B cell (primary cell): ENCODE measurements around the gene RPL22. TPM values are rescaled to one million over a fixed set of nuclear protein-coding genes. Genes with fewer than 3 reads are reported as not detected.

Source experiments
- ATAC-seq: fragments of 200-7000 bp; cut with Tn5 transposase; one replicate; pipeline ENCODE4 v1.10.0; 2021; ENCODE audit warnings: low read depth, mild to moderate bottlenecking, moderate number of reproducible peaks, moderate library complexity
- CTCF ChIA-PET: fragments of 350-600 bp; sonication (Branson Sonifier 250); formaldehyde crosslinking; loops from one replicate; lab custom pipeline; 2021; ENCODE audit warnings: antibody characterized with exemption, inconsistent platforms; lab: Charles Lee
- POLR2A ChIA-PET: fragments of 350-600 bp; sonication (Branson Sonifier 250); formaldehyde crosslinking; loops from one replicate; lab custom pipeline; 2021; ENCODE audit warnings: antibody characterized with exemption; lab: Charles Lee
- DNase-seq: peaks from one replicate; pipeline ENCODE4 v3.0.0; 2013
- H2AFZ ChIP-seq: 2 replicates; pipeline ENCODE4 v1.6.1; 2012; ENCODE audit warnings: mild to moderate bottlenecking, low read depth, low read length; ENCODE audit not compliant: insufficient read depth, poor library complexity, severe bottlenecking
- H3K27ac ChIP-seq, 2 donors: 1 replicate in 1 of 2; 2 replicates in 1 of 2; pipeline ENCODE4 v1.5.1; 2012 to 2013; ENCODE audit warnings: low read length in 2 of 2, mild to moderate bottlenecking in 2 of 2, moderate library complexity in 1 of 2
- H3K27me3 ChIP-seq, 4 experiments: fragments of 200-600 bp in 1 of 4; sonication (generic) in 1 of 4; replicated peaks in 1 of 4; 1 replicate in 2 of 4; 2 replicates in 2 of 4; pipeline versions ENCODE4 v1.6.1 to v1.7.0; 2013 to 2016; ENCODE audit warnings: low read length in 3 of 4, mild to moderate bottlenecking in 2 of 4, mixed read lengths in 1 of 4, moderate library complexity in 1 of 4; ENCODE audit not compliant: insufficient read depth in 4 of 4, control insufficient read depth in 3 of 4; ENCODE audit errors: control extremely low read depth in 1 of 4
- H3K36me3 ChIP-seq, 2 experiments: replicated peaks in 1 of 2; 1 replicate in 1 of 2; 2 replicates in 1 of 2; pipeline versions ENCODE4 v1.6.1 to v1.7.1; 2013; ENCODE audit warnings: low read length in 1 of 2; ENCODE audit not compliant: insufficient read depth in 2 of 2, control insufficient read depth in 1 of 2; ENCODE audit errors: control extremely low read depth in 1 of 2, extremely low read depth in 1 of 2
- H3K4me1 ChIP-seq, 2 donors: fragments of 200-600 bp in 1 of 2; sonication (generic) in 1 of 2; 1 replicate in 1 of 2; 2 replicates in 1 of 2; pipeline versions ENCODE4 v1.5.1 to v1.6.1; 2013 to 2017; ENCODE audit warnings: low read length in 2 of 2; ENCODE audit not compliant: control insufficient read depth in 2 of 2, insufficient read depth in 2 of 2
- H3K4me2 ChIP-seq: replicated peaks from 2 replicates; pipeline ENCODE3; 2012; ENCODE audit warnings: mild to moderate bottlenecking, low read depth, low read length; ENCODE audit not compliant: poor library complexity, severe bottlenecking
- H3K4me3 ChIP-seq, 5 experiments: fragments of 200-600 bp in 1 of 5; sonication (generic) in 1 of 5; 1 replicate in 3 of 5; 2 replicates in 2 of 5; pipeline versions ENCODE4 v1.5.1 to v1.7.0; 2011 to 2016; ENCODE audit warnings: low read length in 4 of 5, mild to moderate bottlenecking in 4 of 5, low read depth in 2 of 5, control low read depth in 1 of 5, moderate library complexity in 1 of 5; ENCODE audit not compliant: insufficient read depth in 1 of 5; ENCODE audit errors: control extremely low read depth in 1 of 5, extremely low read depth in 1 of 5
- H3K79me2 ChIP-seq: fragments of 200-600 bp; sonication (generic); one replicate; pipeline ENCODE4 v1.6.0; 2016; ENCODE audit warnings: low read length; ENCODE audit not compliant: control insufficient read depth, insufficient read depth
- H3K9ac ChIP-seq: fragments of 200-600 bp; sonication (generic); 2 replicates; pipeline ENCODE4 v1.6.1; 2017; ENCODE audit warnings: mild to moderate bottlenecking, low read length, moderate library complexity
- H3K9me3 ChIP-seq, 3 donors: one replicate each; pipeline versions ENCODE4 v1.6.1 to v1.7.1; 2013; ENCODE audit warnings: low read length in 2 of 3; ENCODE audit not compliant: control insufficient read depth in 2 of 3, insufficient read depth in 1 of 3; ENCODE audit errors: control extremely low read depth in 1 of 3
- H4K20me1 ChIP-seq: 2 replicates; pipeline ENCODE4 v1.6.0; 2012; ENCODE audit warnings: mild to moderate bottlenecking, low read length; ENCODE audit not compliant: insufficient read depth, control insufficient read depth, poor library complexity, severe bottlenecking
- H3K27ac Mint-ChIP-seq: one replicate; pipeline ENCODE4 v1.8.0; 2021; ENCODE audit warnings: mixed read lengths
- H3K27me3 Mint-ChIP-seq: one replicate; pipeline ENCODE4 v1.8.0; 2021; ENCODE audit warnings: mixed read lengths
- H3K4me1 Mint-ChIP-seq: one replicate; pipeline ENCODE4 v1.8.0; 2021; ENCODE audit warnings: mixed read lengths
- H3K4me3 Mint-ChIP-seq: one replicate; pipeline ENCODE4 v1.8.0; 2021; ENCODE audit warnings: mixed read lengths
- H3K9me3 Mint-ChIP-seq: one replicate; pipeline ENCODE4 v1.8.0; 2022; ENCODE audit warnings: mixed read lengths; ENCODE audit not compliant: insufficient read depth
- EZH2 ChIP-seq: IDR thresholded peaks from 2 replicates; pipeline ENCODE4 v1.6.1; 2012; ENCODE audit warnings: borderline replicate concordance, low read depth, mild to moderate bottlenecking, moderate library complexity, low read length; ENCODE audit not compliant: insufficient read depth, poor library complexity, severe bottlenecking
- WGBS: methylation state at CpG from one replicate; pipeline ENCODE4 v1.1.5; 2013; ENCODE audit warnings: missing lambda C conversion rate; ENCODE audit not compliant: insufficient coverage; 5-methylcytosine and 5-hydroxymethylcytosine counted together
- intact Hi-C: fragments of 100-400 bp; cut with micrococcal nuclease; formaldehyde crosslinking; loops from one replicate; pipeline ENCODE4 v1.10.0; 2022
- polyA plus RNA-seq: library from polyadenylated mRNA; depleted of rRNA; stranded (reverse); fragments of >200 nt; gene quantifications from 2 replicates; pipeline ENCODE4 v1.2.3, GENCODE V29; 2012
- total RNA-seq, 2 donors: library from RNA; stranded (reverse); fragments of 120-200 nt in 1 of 2; gene quantifications; 1 replicate in 1 of 2; 2 replicates in 1 of 2; pipeline versions ENCODE4 v1.2.3 to v1.2.4, GENCODE V29; 2013 to 2022
- TF ChIP-seq, protein P1 (sequence below): fragments of 200-600 bp; IDR thresholded peaks from one replicate; pipeline ENCODE4 v1.8.0; 2022; ENCODE audit warnings: antibody characterized with exemption, mild to moderate bottlenecking

The RPL22 gene
- total and polyA plus RNA-seq, 2 donors (not counting 1 experiment from before 2014, with no cell fraction given), result 70.9 to 471 TPM

DNA sequence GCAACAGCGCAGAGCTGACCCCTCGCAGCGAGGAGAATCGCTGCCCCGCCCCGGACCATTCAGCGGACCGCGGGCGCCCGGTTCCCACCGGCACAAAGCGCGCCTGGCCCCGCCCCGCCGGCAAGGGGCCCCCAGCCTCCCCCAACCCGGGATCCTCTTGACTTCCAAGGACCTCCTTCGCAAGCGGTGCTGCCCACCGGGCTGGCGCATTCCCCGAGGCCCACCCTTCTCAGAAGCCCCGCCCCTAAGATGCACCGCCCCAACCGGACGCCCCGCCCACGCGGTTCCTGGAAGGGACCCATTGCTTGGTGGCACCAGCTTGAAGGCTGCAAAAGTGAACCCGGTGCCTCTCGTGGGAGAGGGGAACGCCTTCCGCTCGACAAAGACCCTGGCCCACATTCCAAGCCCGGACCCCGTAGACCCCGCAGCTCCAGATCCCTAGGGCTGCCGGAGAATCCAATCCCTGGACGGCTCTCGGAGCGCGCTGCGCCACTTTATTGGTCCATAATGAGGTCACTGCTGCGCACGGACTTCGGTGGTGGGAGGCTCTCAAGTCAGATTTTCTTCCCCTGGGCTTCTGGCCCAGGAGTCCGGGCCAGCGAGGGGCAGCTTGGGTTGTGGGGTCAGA lies 46.6 kb upstream of the RPL22 start:
- Mint-ChIP-seq H3K9me3 (no peaks in the 10 kb centered on the region), H3K27ac (no peak overlapping the region), H3K27me3 (peaks cover 44% of the 10 kb centered on the region), H3K4me3 (peak overlapping the region; percentile 74), H3K4me1 (peaks cover 20% of the 10 kb centered on the region)
- H3K27ac ChIP-seq, result no peak overlapping the region
- DNase-seq (no peak), ATAC-seq (no peak)
- H2AFZ ChIP-seq, result no peak overlapping the region
- TF ChIP-seq EZH2, result no peak
- TF ChIP-seq, protein P1, sequence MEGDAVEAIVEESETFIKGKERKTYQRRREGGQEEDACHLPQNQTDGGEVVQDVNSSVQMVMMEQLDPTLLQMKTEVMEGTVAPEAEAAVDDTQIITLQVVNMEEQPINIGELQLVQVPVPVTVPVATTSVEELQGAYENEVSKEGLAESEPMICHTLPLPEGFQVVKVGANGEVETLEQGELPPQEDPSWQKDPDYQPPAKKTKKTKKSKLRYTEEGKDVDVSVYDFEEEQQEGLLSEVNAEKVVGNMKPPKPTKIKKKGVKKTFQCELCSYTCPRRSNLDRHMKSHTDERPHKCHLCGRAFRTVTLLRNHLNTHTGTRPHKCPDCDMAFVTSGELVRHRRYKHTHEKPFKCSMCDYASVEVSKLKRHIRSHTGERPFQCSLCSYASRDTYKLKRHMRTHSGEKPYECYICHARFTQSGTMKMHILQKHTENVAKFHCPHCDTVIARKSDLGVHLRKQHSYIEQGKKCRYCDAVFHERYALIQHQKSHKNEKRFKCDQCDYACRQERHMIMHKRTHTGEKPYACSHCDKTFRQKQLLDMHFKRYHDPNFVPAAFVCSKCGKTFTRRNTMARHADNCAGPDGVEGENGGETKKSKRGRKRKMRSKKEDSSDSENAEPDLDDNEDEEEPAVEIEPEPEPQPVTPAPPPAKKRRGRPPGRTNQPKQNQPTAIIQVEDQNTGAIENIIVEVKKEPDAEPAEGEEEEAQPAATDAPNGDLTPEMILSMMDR, result no peak
- peak overlapping the region in 1 of 5 experiments; percentile 32 for H3K4me3 ChIP-seq
- POLR2A ChIA-PET, result no interaction called here
- H3K4me2 ChIP-seq, result peak overlapping the region; percentile 54
- H3K27me3 ChIP-seq, result peaks cover 0 to 79% (median 40%) of the 10 kb centered on the region in 4 experiments
- H3K9ac ChIP-seq, result no peak overlapping the region
- peaks cover 31 to 33% of the 10 kb centered on the region in 2 donors for H3K4me1 ChIP-seq
- CTCF ChIA-PET, result interaction anchor here (0.5 to 4.7 kb wide), 23 partner anchors 9 to 1423 kb away, joined by 3 to 51 read pairs (median 4); partner anchors contain the start of genes ACOT7, ICMT and PLEKHG5
- no peaks in the 10 kb centered on the region for H3K36me3 ChIP-seq
- H3K9me3 ChIP-seq, result peaks cover 0 to 34% (median 0%) of the 10 kb centered on the region in 3 donors
- intact Hi-C loops, result loop anchor here (1.0 to 5.0 kb wide), 3 partner anchors 96 to 192 kb away; no protein-coding TSS in a partner anchor
- H4K20me1 ChIP-seq, result peaks cover 6% of the 10 kb centered on the region
- 6% methylated on average over 49 of the region's 49 CpGs for WGBS
- no peaks in the 10 kb centered on the region for H3K79me2 ChIP-seq
